Coronary artery (tissue), 2 donors: Measurements from ENCODE around the gene MACIR.

Experiments
- DNase-seq: peaks from one replicate; pipeline ENCODE4 v3.0.0-alpha.2; 2017; ENCODE audit warnings: low spot score
- H3K27ac ChIP-seq, 2 donors: fragments of 200-600 bp; sonication (generic); one replicate each; pipeline ENCODE4 v1.5.1; 2016 to 2019
- H3K4me3 ChIP-seq: fragments of 200-600 bp; sonication (generic); 2 replicates; pipeline ENCODE4 v1.5.1; 2016; ENCODE audit warnings: mild to moderate bottlenecking, moderate library complexity
- CTCF ChIP-seq: fragments of 200-600 bp; sonication (generic); IDR thresholded peaks from one replicate; pipeline ENCODE4 v1.5.1; 2019; ENCODE audit warnings: antibody characterized with exemption

MACIR gene

GRCh38 chr5:103290846-103291245 lies 32.3 kb downstream of the MACIR start:
- no peak overlapping the region for H3K27ac ChIP-seq
- TF ChIP-seq CTCF, result no peak
- DNase-seq, result no peak
- no peak overlapping the region for H3K4me3 ChIP-seq

GRCh38 chr5:103291606-103292005 lies 33.0 kb downstream of the MACIR start:
- TF ChIP-seq CTCF, result no peak
- Histone ChIP-seq H3K27ac (no peak overlapping the region), H3K4me3 (no peak overlapping the region)
- no peak for DNase-seq

- no peak overlapping the region for H3K27ac ChIP-seq
- H3K4me3 ChIP-seq, result no peak overlapping the region
- TF ChIP-seq CTCF, result no peak
- DNase-seq, result no peak
Measured at GRCh38 chr5:103293099-103293498, 34.5 kb downstream of the MACIR start.

- no peak for DNase-seq
- no peak for TF ChIP-seq CTCF
- H3K27ac ChIP-seq, result no peak overlapping the region
- no peak overlapping the region for H3K4me3 ChIP-seq
Measured at GRCh38 chr5:103293719-103294118, 35.2 kb downstream of the MACIR start.

- no peak for DNase-seq
- Histone ChIP-seq H3K27ac (no peak overlapping the region), H3K4me3 (no peak overlapping the region)
- no peak for TF ChIP-seq CTCF
Measured at GRCh38 chr5:103294906-103295305, 36.3 kb downstream of the MACIR start.

GRCh38 chr5:103295424-103295823 lies 36.9 kb downstream of the MACIR start:
- no peak for DNase-seq
- no peak for TF ChIP-seq CTCF
- Histone ChIP-seq H3K27ac (no peak overlapping the region), H3K4me3 (no peak overlapping the region)

- Histone ChIP-seq H3K4me3 (no peak overlapping the region), H3K27ac (no peak overlapping the region)
- no peak for DNase-seq
- no peak for TF ChIP-seq CTCF
Measured at GRCh38 chr5:103295871-103296270, 37.3 kb downstream of the MACIR start.
